SK-N-SH (cell line): ENCODE data around the gene NBEA. TPM values are rescaled to one million over a fixed set of nuclear protein-coding genes. Genes with fewer than 3 reads are reported as not detected.

Experiments used
- CTCF ChIA-PET: fragments of 300-600, 350-600 bp; formaldehyde crosslinking; extraction: SDS; loops from one replicate; lab custom pipeline; 2021; lab: Yijun Ruan, JAX
- POLR2A ChIA-PET: fragments of 350-600 bp; sonication (Branson Sonifier 250); formaldehyde crosslinking; extraction: SDS; loops from one replicate; lab custom pipeline; 2020; ENCODE audit warnings: antibody characterized with exemption, inconsistent platforms; lab: Yijun Ruan, JAX
- DNase-seq: peaks from one replicate; pipeline ENCODE4 v3.0.0; 2012
- H2AFZ ChIP-seq: fragments of 200-600 bp; sonication (generic); 2 replicates; pipeline ENCODE4 v1.8.1; 2016; ENCODE audit warnings: antibody characterized with exemption, mild to moderate bottlenecking, low read depth
- H3F3A ChIP-seq: fragments of 200-600 bp; sonication (generic); replicated peaks from 2 replicates; pipeline ENCODE3; 2016; ENCODE audit warnings: antibody characterized with exemption, mild to moderate bottlenecking; ENCODE audit not compliant: insufficient read depth
- H3K27ac ChIP-seq, 2 experiments: fragments of 200-500 bp in 1 of 2; fragments of 200-600 bp in 1 of 2; sonication (Bioruptor generic) in 1 of 2; sonication (generic), shearing (Covaris generic) in 1 of 2; 2 replicates each; pipeline versions ENCODE4 v1.5.1 to v1.6.1; 2014 to 2016; ENCODE audit warnings: low read depth in 2 of 2, inconsistent platforms in 1 of 2, low read length in 1 of 2, mild to moderate bottlenecking in 1 of 2, mixed read lengths in 1 of 2
- H3K27me3 ChIP-seq: fragments of 200-600 bp; sonication (generic), shearing (Covaris generic); 2 replicates; pipeline ENCODE4 v1.6.1; 2016; ENCODE audit warnings: mixed run types; ENCODE audit not compliant: insufficient read depth
- H3K36me3 ChIP-seq, 2 experiments: fragments of 200-500 bp in 1 of 2; fragments of 200-600 bp in 1 of 2; sonication (Bioruptor generic) in 1 of 2; sonication (generic) in 1 of 2; replicated peaks in 1 of 2; 2 replicates each; pipeline versions ENCODE3 to v1.5.1; 2014 to 2016; ENCODE audit warnings: low read length in 1 of 2, mild to moderate bottlenecking in 1 of 2; ENCODE audit not compliant: insufficient read depth in 2 of 2, control insufficient read depth in 1 of 2
- H3K4me1 ChIP-seq, 2 experiments: fragments of 200-500 bp in 1 of 2; fragments of 200-600 bp in 1 of 2; sonication (Bioruptor generic) in 1 of 2; sonication (generic), shearing (Covaris generic) in 1 of 2; 2 replicates each; pipeline versions ENCODE4 v1.5.1 to v1.6.1; 2014 to 2016; ENCODE audit warnings: low read depth in 1 of 2, low read length in 1 of 2, mixed run types in 1 of 2; ENCODE audit not compliant: insufficient read depth in 2 of 2, control insufficient read depth in 1 of 2
- H3K4me2 ChIP-seq: fragments of 200-600 bp; sonication (generic), shearing (Covaris generic); 2 replicates; pipeline ENCODE4 v1.6.1; 2017; ENCODE audit warnings: mixed run types
- H3K4me3 ChIP-seq, 2 experiments: fragments of 200-500 bp in 1 of 2; fragments of 200-600 bp in 1 of 2; sonication (Bioruptor generic) in 1 of 2; sonication (generic), shearing (Covaris generic) in 1 of 2; 2 replicates each; pipeline versions ENCODE4 v1.5.1 to v1.8.1; 2014 to 2016; ENCODE audit warnings: low read depth in 2 of 2, inconsistent platforms in 1 of 2, low read length in 1 of 2, mild to moderate bottlenecking in 1 of 2, mixed read lengths in 1 of 2, moderate library complexity in 1 of 2
- H3K79me2 ChIP-seq: fragments of 200-600 bp; sonication (generic); 2 replicates; pipeline ENCODE4 v1.8.1; 2017; ENCODE audit warnings: mild to moderate bottlenecking; ENCODE audit not compliant: insufficient read depth
- H3K9ac ChIP-seq: fragments of 200-600 bp; sonication (generic); 2 replicates; pipeline ENCODE4 v1.6.1; 2017; ENCODE audit warnings: mixed run types
- H3K9me2 ChIP-seq: fragments of 200-600 bp; sonication (generic); 2 replicates; pipeline ENCODE4 v1.6.1; 2017; ENCODE audit warnings: mixed run types
- H3K9me3 ChIP-seq: fragments of 200-600 bp; sonication (generic); 2 replicates; pipeline ENCODE4 v1.6.1; 2017; ENCODE audit warnings: mixed run types, mild to moderate bottlenecking, moderate library complexity
- H4K20me1 ChIP-seq: fragments of 200-600 bp; sonication (generic); 2 replicates; pipeline ENCODE4 v1.6.1; 2017; ENCODE audit warnings: mild to moderate bottlenecking, mixed run types; ENCODE audit not compliant: insufficient read depth
- EP300 ChIP-seq, 2 experiments: IDR thresholded peaks; 2 replicates each; pipeline versions ENCODE4 v1.4.0 to v1.6.1; 2012; ENCODE audit warnings: borderline replicate concordance in 1 of 2, low read depth in 1 of 2, low read length in 1 of 2
- GABPA ChIP-seq: IDR thresholded peaks from 2 replicates; pipeline ENCODE4 v1.4.0; 2012; ENCODE audit warnings: low read depth, mild to moderate bottlenecking
- JUND ChIP-seq: IDR thresholded peaks from 2 replicates; pipeline ENCODE4 v1.4.0; 2012
- NRF1 ChIP-seq: IDR thresholded peaks from 2 replicates; pipeline ENCODE4 v1.6.1; 2012; ENCODE audit warnings: low read depth, mild to moderate bottlenecking, low read length
- RFX5 ChIP-seq: IDR thresholded peaks from 2 replicates; pipeline ENCODE4 v1.6.1; 2012; ENCODE audit warnings: mild to moderate bottlenecking, improper control_type of control experiment, low read length
- RXRA ChIP-seq: IDR thresholded peaks from 2 replicates; pipeline ENCODE4 v1.4.0; 2012; ENCODE audit warnings: low read depth, mild to moderate bottlenecking, borderline replicate concordance
- TAF1 ChIP-seq: IDR thresholded peaks from 2 replicates; pipeline ENCODE4 v1.6.1; 2012; ENCODE audit warnings: low read depth, mild to moderate bottlenecking, low read length, moderate library complexity, borderline replicate concordance
- YY1 ChIP-seq: IDR thresholded peaks from 2 replicates; pipeline ENCODE4 v1.4.0; 2012; ENCODE audit warnings: low read depth, mild to moderate bottlenecking
- WGBS: methylation state at CpG from one replicate; pipeline ENCODE4 v1.1.6; 2017; ENCODE audit warnings: low lambda C conversion rate; 5-methylcytosine and 5-hydroxymethylcytosine counted together
- polyA plus RNA-seq, 3 experiments: library from polyadenylated mRNA; depleted of rRNA; stranded (reverse); fragments of >200 nt; gene quantifications; 2 replicates each; pipeline ENCODE4 v1.2.3, GENCODE V29; 2012

The NBEA gene
- polyA plus RNA-seq, 1 of the 3 experiments (the other 2 are of a cell fraction): 12.3 TPM

DNA sequence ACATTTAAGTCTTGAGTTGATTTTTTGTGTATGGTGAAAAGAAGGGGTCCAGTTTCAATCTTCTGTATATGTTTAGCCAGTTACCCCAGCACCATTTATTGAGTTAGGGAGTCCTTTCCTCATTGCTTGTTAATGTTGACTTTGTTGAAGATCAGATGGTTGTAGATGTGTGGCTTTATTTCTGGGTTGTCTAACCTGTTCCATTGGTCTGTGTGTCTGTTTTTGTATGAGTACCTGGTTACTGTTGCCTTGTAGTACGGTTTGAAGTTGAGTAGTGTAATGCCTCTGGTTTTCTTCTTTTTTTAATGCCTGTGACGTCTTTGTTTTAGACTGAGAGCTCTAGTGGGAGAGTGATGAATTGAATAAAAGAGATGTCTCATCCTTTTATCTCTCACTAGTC lies 83.2 kb downstream of the NBEA start:
- POLR2A ChIA-PET: no interaction called here
- no peaks in the 10 kb centered on the region for H4K20me1 ChIP-seq
- no peak for DNase-seq
- H3F3A ChIP-seq: no peaks in the 10 kb centered on the region
- no peaks in the 10 kb centered on the region; the same call in none of the 2 replicates for H3K79me2 ChIP-seq
- no peak overlapping the region for H3K4me3 ChIP-seq
- H2AFZ ChIP-seq: no peak overlapping the region
- WGBS: 75% methylated on average over 2 of the region's 2 CpGs
- H3K4me2 ChIP-seq: no peak overlapping the region
- H3K9me2 ChIP-seq: no peaks in the 10 kb centered on the region
- TF ChIP-seq NRF1 (no peak), EP300 (IDR thresholded peaks at IDR 0.05; ENCODE audit: borderline replicate concordance in 1 of 2, low read depth in 1 of 2, low read length in 1 of 2) (no peak)
- TF ChIP-seq, all 33 proteins: peak for 0
- CTCF ChIA-PET: no interaction called here
- H3K27me3 ChIP-seq: no peaks in the 10 kb centered on the region
- no peak overlapping the region for H3K9ac ChIP-seq
- H3K4me1 ChIP-seq: no peaks in the 10 kb centered on the region
- H3K36me3 ChIP-seq: no peaks in the 10 kb centered on the region
- 0 out of 2 replicates have a peak, but pooled peaks cover 5% of the 10 kb centered on the region for H3K9me3 ChIP-seq
- H3K27ac ChIP-seq: no peak overlapping the region

DNA sequence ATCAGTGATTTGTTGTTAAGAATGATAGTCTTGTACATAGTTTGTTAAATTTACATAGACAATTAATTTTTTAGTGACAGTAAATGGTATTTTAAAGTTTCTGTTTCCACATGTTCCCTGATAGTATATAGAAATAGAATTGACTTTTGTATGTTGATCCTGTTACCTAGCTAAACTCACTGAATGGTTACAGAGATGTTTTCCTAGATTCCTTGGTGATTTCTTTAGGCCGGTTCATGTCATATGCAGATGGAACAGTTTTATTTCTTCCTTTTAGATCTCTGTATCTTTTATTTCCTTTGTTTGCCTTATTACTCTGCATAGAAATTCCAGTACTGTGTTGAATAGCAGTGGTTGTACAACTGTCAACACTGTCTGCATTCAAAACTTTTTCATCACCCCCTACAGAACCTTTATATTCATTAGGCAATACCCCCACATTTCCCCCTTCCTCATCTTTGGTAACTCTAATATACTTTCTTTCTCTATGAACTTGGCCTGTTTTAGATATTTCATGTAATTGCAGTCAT lies 86.3 kb downstream of the NBEA start:
- CTCF ChIA-PET: no interaction called here
- TF ChIP-seq JUND: no peak
- no peak for TF ChIP-seq TAF1
- TF ChIP-seq GABPA: no peak

DNA sequence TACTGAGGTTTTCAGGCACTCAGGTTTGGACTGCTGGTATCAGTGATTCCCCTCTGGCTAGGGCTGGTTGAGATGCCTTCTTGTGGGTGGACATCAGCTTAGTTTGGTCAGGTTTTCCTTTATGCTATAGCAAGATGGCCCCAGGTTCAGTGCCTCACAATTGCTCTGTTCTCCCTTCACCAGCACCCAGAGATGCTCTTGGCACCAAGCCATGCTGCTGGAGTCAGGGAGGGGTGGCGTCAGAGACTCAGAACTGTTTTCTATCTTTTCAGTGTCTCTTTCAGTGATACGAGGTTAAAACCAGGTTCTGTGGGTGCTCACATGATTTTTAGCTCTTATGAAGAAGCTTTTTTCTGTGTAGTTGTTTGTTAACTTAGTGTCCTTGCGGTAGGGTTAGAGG lies 96.9 kb downstream of the NBEA start:
- Histone ChIP-seq H3K4me3 (no peak overlapping the region), H3K36me3 (peaks cover 3 to 8% of the 10 kb centered on the region in 2 experiments), H3K9me2 (no peaks in the 10 kb centered on the region), H3K4me1 (no peaks in the 10 kb centered on the region; a peak in 1 of 4 replicates), H3F3A (no peaks in the 10 kb centered on the region), H3K9me3 (no peaks in the 10 kb centered on the region), H3K79me2 (no peaks in the 10 kb centered on the region), H3K27ac (no peak overlapping the region), H4K20me1 (no peaks in the 10 kb centered on the region), H3K4me2 (no peak overlapping the region), H3K9ac (no peak overlapping the region), H3K27me3 (no peaks in the 10 kb centered on the region), H2AFZ (no peak overlapping the region)
- ChIA-PET CTCF (interaction anchor here (0.7 kb wide), 1 partner anchor 13 kb away, joined by 3 read pairs; no protein-coding TSS in a partner anchor), POLR2A (no interaction called here)
- DNase-seq: no peak
- 83% methylated on average over 3 of the region's 3 CpGs for WGBS
- TF ChIP-seq RFX5: no peak
- TF ChIP-seq YY1: no peak
- no peak for TF ChIP-seq RXRA

More for the DNA sequence above, 86.3 kb downstream of the NBEA start:
- no peaks in the 10 kb centered on the region for H4K20me1 ChIP-seq
- H3K27ac ChIP-seq: no peak overlapping the region
- POLR2A ChIA-PET: no interaction called here
- no peak overlapping the region for H3K4me2 ChIP-seq
- no peak for DNase-seq
- no peak overlapping the region for H3K9ac ChIP-seq
- no peak overlapping the region for H2AFZ ChIP-seq
- no peak overlapping the region for H3K4me3 ChIP-seq
- H3K9me2 ChIP-seq: no peaks in the 10 kb centered on the region
- WGBS: 100% methylated on average over 1 of the region's 1 CpG
- H3F3A ChIP-seq: no peaks in the 10 kb centered on the region
- H3K79me2 ChIP-seq: 0 out of 2 replicates have a peak, but pooled peaks cover 4% of the 10 kb centered on the region
- no peaks in the 10 kb centered on the region for H3K4me1 ChIP-seq
- H3K9me3 ChIP-seq: peaks cover 8% of the 10 kb centered on the region; the same call in 1 of the 2 replicates
- no peaks in the 10 kb centered on the region for H3K36me3 ChIP-seq
- no peaks in the 10 kb centered on the region for H3K27me3 ChIP-seq
